Mucosa of descending colon (tissue), 3 donors: Measurements from ENCODE around the gene CAPN8. TPM values are rescaled to one million over a fixed set of nuclear protein-coding genes. Genes with fewer than 3 reads are reported as not detected.

Experiments
- ATAC-seq: fragments of 200-7000 bp; cut with Tn5 transposase; one replicate; pipeline ENCODE4 v1.9.1; 2020; ENCODE audit warnings: mild to moderate bottlenecking, moderate library complexity
- DNase-seq, 3 donors: peaks; one replicate each; pipeline ENCODE4 v3.0.0-alpha.2; 2020
- H3K36me3 ChIP-seq: fragments of 200-600 bp; one replicate; pipeline ENCODE4 v1.8.0; 2021; ENCODE audit warnings: low read depth, mild to moderate bottlenecking
- H3K4me1 ChIP-seq: fragments of 200-600 bp; one replicate; pipeline ENCODE4 v1.8.0; 2021; ENCODE audit warnings: low read depth, mild to moderate bottlenecking
- H3K4me3 ChIP-seq: fragments of 200-600 bp; one replicate; pipeline ENCODE4 v1.8.0; 2021; ENCODE audit warnings: mild to moderate bottlenecking
- H3K9me3 ChIP-seq: fragments of 200-600 bp; one replicate; pipeline ENCODE4 v1.8.0; 2021; ENCODE audit warnings: mild to moderate bottlenecking
- intact Hi-C, 2 donors: fragments of 100-400 bp; cut with DNase I in 1 of 2; cut with micrococcal nuclease in 1 of 2; formaldehyde crosslinking; loops; one replicate each; pipeline versions ENCODE4 v1.11.0 to v1.11.1; 2022; cut with DNase I, micrococcal nuclease
- total RNA-seq, 3 donors: library from RNA; stranded (reverse); fragmentation: NEBNext Ultra II Directional in 2 of 3; extraction: Animal tissue kit (Norgen Biotek cat#: 25700) in 2 of 3; gene quantifications; one replicate each; pipeline versions ENCODE4 v1.2.1 to v1.2.4, GENCODE V29; 2021 to 2023
- TF ChIP-seq, protein P1 (sequence below): fragments of 200-600 bp; IDR thresholded peaks from one replicate; pipeline ENCODE4 v1.8.0; 2022; ENCODE audit warnings: antibody characterized with exemption, mild to moderate bottlenecking
- donor health status: DM: no; HTN: no; CAD: no; lungs with moderate emphysema.
- donor health status: DM: no; HTN: no; CAD: no.
- donor health status: DM: no; HTN: yes; CAD: no.

CAPN8 gene
- total RNA-seq, 3 donors from 2014 or later = 31.1 to 88.6 (median 59.0) TPM

DNA sequence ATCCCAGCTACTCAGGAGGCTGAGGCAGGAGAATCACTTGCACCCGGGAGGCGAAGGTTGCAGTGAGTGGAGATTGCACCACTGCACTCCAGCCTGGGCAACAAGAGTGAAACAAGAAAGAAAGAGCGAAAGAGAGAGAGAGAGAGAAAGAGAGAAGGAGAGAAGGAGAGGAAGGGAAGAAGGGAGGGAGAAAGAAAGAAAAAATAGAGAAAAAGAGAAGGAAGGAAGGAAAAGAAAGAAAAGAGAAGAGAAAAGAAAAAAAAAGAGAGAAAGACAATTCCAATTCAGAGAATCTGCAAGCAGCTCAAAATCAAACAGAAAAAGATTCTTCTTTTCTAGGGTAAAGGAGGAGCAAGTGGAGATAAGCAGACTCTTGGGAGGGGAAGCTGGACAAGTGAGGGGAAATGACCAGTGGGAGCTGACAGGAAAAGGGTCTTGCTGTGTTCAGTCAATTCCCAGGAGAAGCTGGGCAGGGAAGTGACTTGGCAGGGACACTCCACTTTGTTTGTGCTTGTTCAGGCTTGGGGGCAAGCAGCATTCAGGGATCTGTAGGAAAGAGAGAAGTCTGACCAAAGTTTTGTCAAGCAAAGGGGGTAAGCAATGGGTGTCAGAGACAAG, 43.3 kb upstream of the CAPN8 start:
- H3K4me3 ChIP-seq = no peak overlapping the region
- peaks cover 30% of the 10 kb centered on the region for H3K4me1 ChIP-seq
- H3K36me3 ChIP-seq = no peaks in the 10 kb centered on the region
- ATAC-seq = no peak
- intact Hi-C loops = loop anchor here in 1 of 2 donors (10.0 kb wide), 1 partner anchor 46 kb away; no protein-coding TSS in a partner anchor
- TF ChIP-seq, protein P1, sequence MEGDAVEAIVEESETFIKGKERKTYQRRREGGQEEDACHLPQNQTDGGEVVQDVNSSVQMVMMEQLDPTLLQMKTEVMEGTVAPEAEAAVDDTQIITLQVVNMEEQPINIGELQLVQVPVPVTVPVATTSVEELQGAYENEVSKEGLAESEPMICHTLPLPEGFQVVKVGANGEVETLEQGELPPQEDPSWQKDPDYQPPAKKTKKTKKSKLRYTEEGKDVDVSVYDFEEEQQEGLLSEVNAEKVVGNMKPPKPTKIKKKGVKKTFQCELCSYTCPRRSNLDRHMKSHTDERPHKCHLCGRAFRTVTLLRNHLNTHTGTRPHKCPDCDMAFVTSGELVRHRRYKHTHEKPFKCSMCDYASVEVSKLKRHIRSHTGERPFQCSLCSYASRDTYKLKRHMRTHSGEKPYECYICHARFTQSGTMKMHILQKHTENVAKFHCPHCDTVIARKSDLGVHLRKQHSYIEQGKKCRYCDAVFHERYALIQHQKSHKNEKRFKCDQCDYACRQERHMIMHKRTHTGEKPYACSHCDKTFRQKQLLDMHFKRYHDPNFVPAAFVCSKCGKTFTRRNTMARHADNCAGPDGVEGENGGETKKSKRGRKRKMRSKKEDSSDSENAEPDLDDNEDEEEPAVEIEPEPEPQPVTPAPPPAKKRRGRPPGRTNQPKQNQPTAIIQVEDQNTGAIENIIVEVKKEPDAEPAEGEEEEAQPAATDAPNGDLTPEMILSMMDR = no peak
- no peak for DNase-seq
- no peaks in the 10 kb centered on the region for H3K9me3 ChIP-seq

DNA sequence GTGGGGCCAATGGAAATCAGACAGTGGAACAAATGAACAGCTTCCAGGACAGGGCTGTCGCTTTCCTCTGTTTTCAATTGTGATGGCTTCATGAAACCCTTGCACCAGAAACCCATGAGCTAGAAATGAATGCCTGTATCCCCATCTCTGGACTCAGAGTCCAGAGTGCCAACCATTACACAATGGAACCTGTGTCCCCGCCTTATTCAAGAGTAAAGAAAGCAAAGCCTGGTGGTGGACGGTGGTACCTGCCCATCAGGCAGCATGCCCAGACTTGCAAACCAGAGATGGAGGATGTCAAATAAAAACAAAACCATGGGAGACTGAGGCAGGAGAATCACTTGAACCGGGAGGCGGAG, 42.5 kb upstream of the CAPN8 start:
- peak in 1 of 3 donors; percentile 32 for DNase-seq
- Histone ChIP-seq H3K9me3 (no peaks in the 10 kb centered on the region), H3K36me3 (no peaks in the 10 kb centered on the region), H3K4me3 (no peak overlapping the region), H3K4me1 (peaks cover 27% of the 10 kb centered on the region)
- TF ChIP-seq, protein P1 = no peak
- peak; percentile 22 for ATAC-seq
- intact Hi-C loops = loop anchor here in 1 of 2 donors (10.0 kb wide), 1 partner anchor 47 kb away; no protein-coding TSS in a partner anchor

- Histone ChIP-seq H3K9me3 (no peaks in the 10 kb centered on the region), H3K4me1 (peaks cover 27% of the 10 kb centered on the region), H3K4me3 (no peak overlapping the region), H3K36me3 (no peaks in the 10 kb centered on the region)
- intact Hi-C loops = loop anchor here in 1 of 2 donors (10.0 kb wide), 1 partner anchor 47 kb away; no protein-coding TSS in a partner anchor
- DNase-seq (peak; percentile 71 to 76 (median 74)), ATAC-seq (peak; percentile 82)
- TF ChIP-seq, protein P1 = no peak
These were observed 41.9 kb upstream of the CAPN8 start for GRCh38 chr1:223707256-223708000.

DNA sequence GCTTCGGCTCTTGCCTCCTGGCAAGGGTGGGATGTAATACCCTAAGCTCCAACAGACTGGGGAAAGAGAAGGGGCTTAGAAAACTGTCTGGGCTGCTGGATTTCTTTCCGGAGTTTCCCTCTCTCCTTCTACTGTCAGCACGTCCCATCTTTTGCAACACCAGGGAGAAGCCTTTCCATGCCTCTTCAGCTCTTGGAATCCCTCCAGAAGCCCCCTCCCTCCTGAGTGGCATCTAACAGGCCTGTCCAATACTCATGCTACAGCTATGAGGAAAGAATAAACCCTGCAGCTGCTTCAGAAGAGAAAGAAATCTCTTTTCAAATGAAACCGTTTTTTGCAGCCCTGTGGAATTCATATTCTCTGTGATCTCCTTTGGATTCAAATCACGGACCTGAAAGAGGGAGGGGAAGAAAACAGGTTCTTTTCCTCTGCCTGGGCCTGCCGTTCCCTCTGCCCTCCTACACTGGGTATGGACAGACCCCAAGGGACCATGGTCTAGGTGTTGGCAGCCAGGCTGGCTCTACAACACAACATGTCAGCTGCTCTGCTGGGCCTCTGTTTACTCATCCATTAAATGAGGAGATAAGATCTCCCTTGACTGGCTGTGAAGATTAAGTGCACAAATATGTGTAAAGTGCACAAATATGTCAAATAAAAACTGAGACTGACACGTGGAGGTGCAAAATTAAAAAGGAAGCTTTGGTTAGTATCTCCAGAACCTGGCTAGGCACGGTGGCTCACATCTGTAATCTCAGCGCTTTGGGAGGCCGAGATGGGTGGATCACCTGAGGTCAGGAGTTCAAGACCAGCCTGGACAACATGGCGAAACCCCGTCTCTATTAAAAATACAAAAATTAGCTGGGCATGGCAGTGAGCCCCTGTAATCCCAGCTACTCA, 40.8 kb upstream of the CAPN8 start:
- Histone ChIP-seq H3K4me1 (peaks cover 20% of the 10 kb centered on the region), H3K9me3 (no peaks in the 10 kb centered on the region), H3K36me3 (no peaks in the 10 kb centered on the region), H3K4me3 (no peak overlapping the region)
- DNase-seq (no peak), ATAC-seq (no peak)
- TF ChIP-seq, protein P1 = no peak
- intact Hi-C loops = loop anchor here in 1 of 2 donors (10.0 kb wide), 1 partner anchor 48 kb away; no protein-coding TSS in a partner anchor
